ENCODE measurements around the gene PEG3.

The PEG3 gene

GRCh38 chr19:56808717-56809392 lies 31.7 kb downstream of the PEG3 start:
- no peak overlapping the region for H2AFZ ChIP-seq (ENCODE audit: low read length)
- no peaks in the 10 kb centered on the region for H3K27me3 ChIP-seq (replicated peaks; ENCODE audit: insufficient read depth, low read length)
- no peaks in the 10 kb centered on the region for H4K20me1 ChIP-seq (ENCODE audit: insufficient read depth, low read length)
- no peak overlapping the region for H3K27ac ChIP-seq (ENCODE audit: low read length)
- H3K36me3 ChIP-seq (replicated peaks; ENCODE audit: insufficient read depth, low read length), result no peaks in the 10 kb centered on the region
- no peaks in the 10 kb centered on the region for H3K4me1 ChIP-seq (ENCODE audit: low read length)
- no peak overlapping the region for H3K4me2 ChIP-seq (ENCODE audit: low read depth, low read length)
- no peaks in the 10 kb centered on the region for H3F3A ChIP-seq (ENCODE audit: insufficient read depth, low read length)
- no peak for TF ChIP-seq EZH2 (optimal IDR thresholded peaks at IDR 0.05; ENCODE audit: low read depth, low read length)
- TF ChIP-seq CTCF (IDR thresholded peaks at IDR 0.05; ENCODE audit: low read length), result no peak
- no peak for TF ChIP-seq EZH2phosphoT487 (IDR thresholded peaks at IDR 0.05; ENCODE audit: low read length)
- no peaks in the 10 kb centered on the region for H3K9me3 ChIP-seq (replicated peaks; ENCODE audit: insufficient read depth, low read length)
- DNase-seq, result no peak
- no peak overlapping the region for H3K9ac ChIP-seq (ENCODE audit: low read length)
- H3K4me3 ChIP-seq (ENCODE audit: low read length), result no peak overlapping the region
- H3K79me2 ChIP-seq (ENCODE audit: low read length), result no peaks in the 10 kb centered on the region
- H3K9me2 ChIP-seq (replicated peaks; ENCODE audit: insufficient read depth, low read length), result no peaks in the 10 kb centered on the region

GRCh38 chr19:56806639-56807038 lies 33.9 kb downstream of the PEG3 start:
- TF ChIP-seq CTCF (IDR thresholded peaks at IDR 0.05; ENCODE audit: low read length) (no peak), EZH2 (optimal IDR thresholded peaks at IDR 0.05; ENCODE audit: low read depth, low read length) (no peak), EZH2phosphoT487 (IDR thresholded peaks at IDR 0.05; ENCODE audit: low read length) (no peak)
- Histone ChIP-seq H3K9ac (ENCODE audit: low read length) (no peak overlapping the region), H3K79me2 (ENCODE audit: low read length) (no peaks in the 10 kb centered on the region), H3K4me3 (ENCODE audit: low read length) (no peak overlapping the region), H3F3A (ENCODE audit: insufficient read depth, low read length) (no peaks in the 10 kb centered on the region), H3K4me1 (ENCODE audit: low read length) (no peaks in the 10 kb centered on the region), H4K20me1 (ENCODE audit: insufficient read depth, low read length) (no peaks in the 10 kb centered on the region), H3K27me3 (replicated peaks; ENCODE audit: insufficient read depth, low read length) (no peaks in the 10 kb centered on the region), H3K27ac (ENCODE audit: low read length) (no peak overlapping the region), H3K4me2 (ENCODE audit: low read depth, low read length) (no peak overlapping the region), H3K9me3 (replicated peaks; ENCODE audit: insufficient read depth, low read length) (no peaks in the 10 kb centered on the region), H2AFZ (ENCODE audit: low read length) (no peak overlapping the region), H3K36me3 (replicated peaks; ENCODE audit: insufficient read depth, low read length) (no peaks in the 10 kb centered on the region), H3K9me2 (replicated peaks; ENCODE audit: insufficient read depth, low read length) (no peaks in the 10 kb centered on the region)
- no peak for DNase-seq

Measured in MM.1S (cell line).